Aorta (tissue), 5 donors: ENCODE results near the gene MEP1A. TPM values are rescaled to one million over a fixed set of nuclear protein-coding genes. Genes with fewer than 3 reads are reported as not detected.

Experiments used
- ATAC-seq: fragments of 200-7000 bp; cut with Tn5 transposase; one replicate; pipeline ENCODE4 v1.9.1; 2022; ENCODE audit warnings: moderate library complexity; ENCODE audit not compliant: low FRiP score
- DNase-seq, 2 donors: peaks; one replicate each; pipeline ENCODE4 v3.0.0-alpha.2; 2020
- H3K27ac ChIP-seq, 2 donors: one replicate each; pipeline ENCODE4 v1.5.1; 2013; ENCODE audit warnings: low read length in 2 of 2, mild to moderate bottlenecking in 2 of 2, moderate library complexity in 2 of 2, control low read depth in 1 of 2, inconsistent platforms in 1 of 2, low read depth in 1 of 2
- H3K27me3 ChIP-seq, 2 donors: one replicate each; pipeline ENCODE4 v1.6.1; 2013; ENCODE audit warnings: control low read depth in 1 of 2, low read length in 1 of 2, mild to moderate bottlenecking in 1 of 2, moderate library complexity in 1 of 2; ENCODE audit not compliant: insufficient read depth in 2 of 2, control insufficient read depth in 1 of 2
- H3K36me3 ChIP-seq, 2 donors: one replicate each; pipeline ENCODE4 v1.6.1; 2013; ENCODE audit warnings: control low read depth in 1 of 2, low read length in 1 of 2, mild to moderate bottlenecking in 1 of 2; ENCODE audit not compliant: insufficient read depth in 2 of 2, control insufficient read depth in 1 of 2
- H3K4me1 ChIP-seq, 2 donors: one replicate each; pipeline ENCODE4 v1.6.1; 2013; ENCODE audit warnings: low read length in 2 of 2, control low read depth in 1 of 2, mild to moderate bottlenecking in 1 of 2, moderate library complexity in 1 of 2; ENCODE audit not compliant: insufficient read depth in 2 of 2, control insufficient read depth in 1 of 2
- H3K4me3 ChIP-seq, 2 donors: one replicate each; pipeline ENCODE4 v1.5.1; 2013; ENCODE audit warnings: low read length in 2 of 2, control low read depth in 1 of 2, mild to moderate bottlenecking in 1 of 2
- H3K9me3 ChIP-seq: one replicate; pipeline ENCODE4 v1.6.1; 2013; ENCODE audit warnings: mild to moderate bottlenecking, low read length; ENCODE audit not compliant: control insufficient read depth
- WGBS, 2 donors: extraction: QIAGEN DNeasy Blood & Tissue Kit; methylation state at CpG; one replicate each; pipeline ENCODE4 v1.1.7; 2013; 5-methylcytosine and 5-hydroxymethylcytosine counted together
- intact Hi-C, 2 donors: fragments of 100-400 bp; cut with DNase I; formaldehyde crosslinking; loops; one replicate each; pipeline versions ENCODE4 v1.14.2 to v1.15.0; 2022
- polyA plus RNA-seq, 2 donors: library from polyadenylated mRNA; stranded (reverse); fragments of 200-250 nt; gene quantifications; one replicate each; pipeline ENCODE4 v1.2.3, GENCODE V29; 2013
- total RNA-seq, 2 donors: library from RNA; stranded (reverse); fragmentation: NEBNext Ultra II Directional; extraction: Animal tissue kit (Norgen Biotek cat#: 25700); gene quantifications; one replicate each; pipeline ENCODE4 v1.2.1, GENCODE V29; 2021
- donor health status: healthy with polysubstance abuse.
- donor health status: Bipolar disorder and iron deficiency.
- donor health status: DM: no; HTN: no; CAD: no.
- donor health status: DM: no; HTN: no; CAD: no.
- donor health status: DM: yes; HTN: yes; CAD: no.

The MEP1A gene
- total and polyA plus RNA-seq, 4 donors: 0.10 to 13.6 TPM; not detected in 2

DNA sequence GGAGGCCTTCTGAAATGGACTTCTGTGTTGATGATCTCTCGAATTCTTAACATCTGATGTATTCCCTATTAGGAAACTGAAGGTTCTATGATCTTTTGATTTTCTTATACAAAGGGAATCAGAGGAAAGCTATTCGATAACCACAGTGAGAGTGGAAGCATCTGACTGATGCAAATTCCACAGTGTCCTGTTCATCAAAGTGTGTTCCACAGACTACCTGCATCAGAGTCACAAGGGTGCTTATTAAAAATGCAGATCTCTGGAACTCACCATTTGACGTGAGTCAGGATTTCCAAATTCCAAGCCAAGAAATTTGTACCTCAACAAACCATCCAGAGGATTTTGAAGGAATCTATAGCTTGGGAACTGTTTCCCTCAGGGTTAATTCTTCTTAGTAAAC, 4.4 kb upstream of the MEP1A start:
- H3K27me3 ChIP-seq: no peaks in the 10 kb centered on the region
- intact Hi-C loops: loop anchor here (10.0 kb wide), 3 partner anchors 374 to 704 kb away; no protein-coding TSS in a partner anchor
- no peak for ATAC-seq
- H3K4me1 ChIP-seq: no peaks in the 10 kb centered on the region
- 93 to 94% methylated on average over 3 of the region's 3 CpGs for WGBS, 2 donors
- H3K4me3 ChIP-seq: no peak overlapping the region
- no peak for DNase-seq
- H3K27ac ChIP-seq: no peak overlapping the region
- no peaks in the 10 kb centered on the region for H3K36me3 ChIP-seq
- H3K9me3 ChIP-seq: no peaks in the 10 kb centered on the region

DNA sequence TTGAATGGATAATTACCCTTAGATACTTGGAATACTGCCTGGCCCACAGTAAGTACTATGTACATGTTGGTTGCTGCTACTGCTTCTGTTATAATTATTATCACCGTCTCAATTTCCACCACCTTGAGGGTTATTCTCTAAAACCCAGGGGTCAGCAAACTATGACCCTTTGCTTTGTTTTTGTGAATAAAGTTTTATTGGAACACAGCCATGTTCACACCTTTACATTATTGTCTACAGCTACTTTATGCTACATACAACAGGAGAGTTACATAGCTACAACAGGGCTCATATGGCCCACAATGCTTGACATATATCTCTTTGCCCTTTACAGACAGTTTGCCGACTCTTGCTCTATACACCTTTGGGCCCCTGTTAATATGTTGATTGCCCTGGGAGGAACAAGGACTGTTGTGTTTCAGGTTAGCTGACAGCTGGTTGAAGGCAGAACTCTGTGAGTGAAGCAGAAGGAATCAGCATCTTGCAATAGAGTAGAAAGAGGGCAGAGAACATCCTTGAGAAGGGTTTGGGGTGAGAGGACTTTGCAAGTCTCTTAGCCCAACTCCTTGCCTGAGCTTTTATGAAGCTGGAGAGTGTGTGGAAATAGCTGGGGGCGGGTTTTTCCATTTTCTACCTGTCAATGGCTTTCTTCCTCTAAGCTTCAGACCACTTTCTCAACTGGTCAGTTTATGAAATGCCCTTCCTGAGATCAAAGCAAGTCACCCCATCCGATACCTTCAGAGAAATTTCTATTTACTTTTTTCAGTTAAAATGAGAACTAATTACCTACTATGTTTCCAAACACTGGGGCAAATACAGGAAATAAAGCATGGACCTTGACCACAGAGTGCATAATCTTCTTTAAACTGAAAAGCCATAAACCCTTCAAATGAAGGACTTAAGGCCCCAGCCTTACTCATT, 3.5 kb upstream of the MEP1A start:
- no peaks in the 10 kb centered on the region for H3K4me1 ChIP-seq
- no peak overlapping the region for H3K4me3 ChIP-seq
- DNase-seq: no peak
- no peaks in the 10 kb centered on the region for H3K27me3 ChIP-seq
- no peaks in the 10 kb centered on the region for H3K9me3 ChIP-seq
- intact Hi-C loops: loop anchor here (10.0 kb wide), 3 partner anchors 375 to 705 kb away; no protein-coding TSS in a partner anchor
- H3K27ac ChIP-seq: no peak overlapping the region
- WGBS, 2 donors: 67 to 83% methylated on average over 4 of the region's 4 CpGs
- no peaks in the 10 kb centered on the region for H3K36me3 ChIP-seq
- ATAC-seq: no peak

DNA sequence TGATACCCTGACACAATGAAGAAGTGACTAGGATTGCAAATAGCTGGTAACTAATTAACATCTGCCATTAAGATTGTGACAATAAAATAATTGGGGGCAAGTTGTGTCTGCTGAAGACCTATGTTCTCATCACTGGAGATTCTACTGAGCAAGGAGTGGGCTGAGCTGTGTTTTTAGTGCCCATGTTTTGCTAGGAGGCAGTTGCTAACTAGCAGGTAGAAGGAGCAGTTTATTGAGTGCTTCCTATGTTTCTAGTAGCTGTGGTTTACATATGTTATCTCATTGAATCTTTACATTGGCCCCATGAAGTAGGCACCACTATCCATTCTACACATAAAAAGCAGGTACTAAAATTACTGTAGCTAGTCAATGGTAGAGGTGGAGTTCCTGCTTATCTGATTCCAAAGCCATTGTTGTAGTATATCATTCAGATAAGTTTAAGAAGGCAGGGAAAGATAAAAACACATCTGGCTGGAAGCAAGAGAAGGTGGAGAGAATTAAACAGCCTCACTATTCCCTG, 2.8 kb upstream of the MEP1A start:
- ATAC-seq: no peak
- no peak for DNase-seq
- Histone ChIP-seq H3K9me3 (no peaks in the 10 kb centered on the region), H3K27ac (no peak overlapping the region), H3K36me3 (no peaks in the 10 kb centered on the region), H3K27me3 (no peaks in the 10 kb centered on the region), H3K4me1 (no peaks in the 10 kb centered on the region), H3K4me3 (no peak overlapping the region)
- intact Hi-C loops: no loop called here

DNA sequence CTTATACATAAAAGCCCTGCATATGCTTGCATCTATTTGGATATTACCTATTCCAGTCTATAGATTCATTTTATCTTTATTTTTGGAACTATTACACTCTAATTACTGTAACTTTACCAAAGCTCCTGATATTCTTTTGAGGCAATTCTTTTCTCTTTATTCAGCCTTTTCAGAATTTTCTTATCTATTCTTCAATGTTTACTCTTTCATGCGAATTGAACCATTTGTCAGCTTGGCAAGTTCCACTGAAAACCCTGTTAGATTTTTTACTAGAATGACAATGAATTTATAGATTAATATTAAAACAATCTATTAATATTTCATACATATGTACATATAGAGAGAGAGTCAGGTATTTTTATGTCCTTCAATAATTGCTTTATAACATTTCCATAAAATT, 554 bp upstream of the MEP1A start:
- intact Hi-C loops: no loop called here

DNA sequence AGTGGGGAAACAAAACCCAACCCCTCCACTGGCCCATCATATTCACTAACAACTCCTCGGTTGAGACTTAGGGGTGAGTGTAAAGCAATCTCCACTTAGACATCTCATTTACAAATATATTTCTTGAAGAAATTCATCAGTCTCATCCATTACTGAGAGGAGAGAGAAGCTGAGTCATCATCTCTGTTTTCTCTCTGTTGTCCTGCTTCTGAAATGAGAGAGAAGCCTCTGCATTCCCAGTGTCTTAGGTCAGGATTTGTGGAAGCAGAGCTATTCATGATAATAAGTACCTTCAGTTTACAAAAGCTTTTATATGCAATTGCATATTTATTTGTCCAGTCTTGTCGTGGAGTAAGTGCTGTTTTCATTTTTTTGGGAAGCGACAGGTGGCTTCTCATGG, 879 bp downstream of the MEP1A start:
- Histone ChIP-seq H3K36me3 (no peaks in the 10 kb centered on the region), H3K4me1 (no peaks in the 10 kb centered on the region), H3K9me3 (no peaks in the 10 kb centered on the region), H3K4me3 (no peak overlapping the region), H3K27me3 (no peaks in the 10 kb centered on the region), H3K27ac (no peak overlapping the region)
- DNase-seq: no peak
- no peak for ATAC-seq
- intact Hi-C loops: no loop called here
- 78 to 84% methylated on average over 3 of the region's 3 CpGs for WGBS, 2 donors

More for the DNA sequence above, 554 bp upstream of the MEP1A start:
- Histone ChIP-seq H3K27ac (no peak overlapping the region), H3K4me3 (no peak overlapping the region), H3K27me3 (no peaks in the 10 kb centered on the region), H3K4me1 (no peaks in the 10 kb centered on the region), H3K9me3 (no peaks in the 10 kb centered on the region), H3K36me3 (no peaks in the 10 kb centered on the region)
- ATAC-seq (no peak), DNase-seq (no peak)
- WGBS, 2 donors: 2% methylated on average over 1 of the region's 1 CpG

DNA sequence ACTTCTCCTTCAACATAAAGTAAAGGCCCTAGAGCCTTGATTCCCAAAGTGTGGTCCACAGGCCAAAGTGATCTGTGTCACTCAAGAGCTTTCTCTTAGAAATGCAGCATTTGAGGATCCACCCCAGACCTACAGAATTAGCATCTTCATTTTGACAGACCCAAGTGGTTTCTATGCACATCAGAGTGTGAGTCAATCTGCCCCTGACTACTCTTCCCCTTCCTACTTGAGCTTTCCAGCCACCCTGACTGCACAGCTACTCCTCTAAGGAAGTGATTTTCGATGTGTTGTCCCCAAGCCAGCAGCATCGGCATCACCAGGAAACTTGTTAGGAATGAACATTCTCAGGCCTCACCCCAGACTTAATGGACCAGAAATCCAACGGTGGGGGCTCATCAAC, 2.6 kb downstream of the MEP1A start:
- Histone ChIP-seq H3K27me3 (no peaks in the 10 kb centered on the region), H3K4me1 (no peaks in the 10 kb centered on the region), H3K27ac (no peak overlapping the region), H3K4me3 (no peak overlapping the region), H3K9me3 (no peaks in the 10 kb centered on the region), H3K36me3 (no peaks in the 10 kb centered on the region)
- no peak for ATAC-seq
- WGBS, 2 donors: 88 to 89% methylated on average over 3 of the region's 3 CpGs
- intact Hi-C loops: no loop called here
- no peak for DNase-seq

DNA sequence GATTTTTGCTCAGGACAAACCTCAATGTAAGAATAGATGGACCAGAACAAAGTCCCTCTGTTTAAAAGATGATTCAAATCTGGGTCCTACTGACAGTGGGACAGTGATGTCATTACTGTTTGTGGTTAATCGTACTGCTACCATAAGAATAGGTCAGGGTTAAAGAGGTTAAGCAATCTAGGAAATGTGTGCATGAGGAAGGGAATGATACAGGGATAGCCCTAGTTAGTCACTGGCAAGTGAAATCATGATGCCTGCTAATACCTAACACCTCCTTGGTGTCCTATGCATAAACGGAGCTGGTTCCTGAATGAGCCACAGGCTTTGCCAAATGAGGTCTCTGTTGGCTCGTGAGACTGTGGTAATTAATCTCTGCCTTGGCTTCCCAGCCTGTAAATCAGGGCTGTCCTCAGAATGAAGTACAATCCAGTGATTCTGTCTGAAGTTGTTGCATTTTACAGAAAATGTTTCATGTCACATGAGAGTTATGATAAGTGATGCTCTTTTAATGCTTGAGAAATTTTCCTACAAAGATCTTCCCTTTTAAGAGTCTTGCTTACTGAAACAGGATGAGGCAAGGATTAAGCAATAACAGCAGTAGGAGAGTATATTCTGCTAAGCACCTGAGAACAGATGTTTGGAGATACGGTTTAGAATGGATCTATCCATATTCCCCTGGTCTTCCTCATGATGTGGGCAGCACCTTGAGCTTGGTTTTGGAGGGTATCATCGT, 3.8 kb downstream of the MEP1A start:
- Histone ChIP-seq H3K9me3 (no peaks in the 10 kb centered on the region), H3K36me3 (no peaks in the 10 kb centered on the region), H3K4me3 (no peak overlapping the region), H3K27ac (no peak overlapping the region), H3K27me3 (no peaks in the 10 kb centered on the region), H3K4me1 (no peaks in the 10 kb centered on the region)
- intact Hi-C loops: no loop called here
- 42 to 45% methylated on average over 5 of the region's 5 CpGs for WGBS, 2 donors
- ATAC-seq (no peak), DNase-seq (no peak)

DNA sequence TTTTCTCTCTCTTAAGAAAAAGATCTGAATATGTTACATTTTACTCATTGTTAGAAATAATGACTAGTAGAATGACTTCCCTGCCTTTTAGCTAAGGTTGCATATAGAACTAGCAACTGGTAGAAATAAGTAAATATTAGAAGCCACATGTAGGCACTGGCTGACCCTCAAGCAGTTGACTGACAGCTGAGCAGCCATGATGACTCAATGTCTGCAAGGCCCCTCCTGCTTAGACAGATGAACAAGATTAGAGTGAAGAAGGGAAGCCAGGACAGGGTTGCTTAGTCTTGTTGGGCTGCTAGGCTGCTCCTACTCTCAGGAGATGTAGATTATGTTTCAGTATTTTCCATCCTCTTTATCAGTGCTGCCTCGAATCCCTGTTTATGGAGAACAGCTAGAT, 6.5 kb downstream of the MEP1A start:
- WGBS, 2 donors: 49 to 62% methylated on average over 1 of the region's 1 CpG
- no peak for ATAC-seq
- intact Hi-C loops: no loop called here

More for the DNA sequence above, 6.5 kb downstream of the MEP1A start:
- DNase-seq: no peak
- no peaks in the 10 kb centered on the region for H3K27me3 ChIP-seq
- no peaks in the 10 kb centered on the region for H3K9me3 ChIP-seq
- no peak overlapping the region for H3K27ac ChIP-seq
- no peaks in the 10 kb centered on the region for H3K4me1 ChIP-seq
- no peak overlapping the region for H3K4me3 ChIP-seq
- H3K36me3 ChIP-seq: no peaks in the 10 kb centered on the region
